ENCODE measurements around the gene PNKD. TPM values are rescaled to one million over a fixed set of nuclear protein-coding genes. Genes with fewer than 3 reads are reported as not detected.
A peak's percentile ranks its signal among the peaks of the same experiment; 100 is the strongest.

PNKD gene
- total and polyA plus RNA-seq, 11 donors: 53.8 to 146 (median 72.5) TPM

GRCh38 chr2:218286570-218287459, 16.5 kb downstream of the PNKD start:
- Histone ChIP-seq H3K27ac (peak overlapping the region; percentile 89 to 100 (median 96)), H3K4me1 (peaks cover 27 to 99% (median 92%) of the 10 kb centered on the region in 12 donors), H3K27me3 (no peaks in the 10 kb centered on the region), H3K4me3 (peak overlapping the region; percentile 28 to 70 (median 53)), H3K9me3 (no peaks in the 10 kb centered on the region), H3K36me3 (peaks cover 0 to 33% (median under 1%) of the 10 kb centered on the region in 9 donors)
- ATAC-seq (peak; percentile 83 to 89 (median 85)), DNase-seq (peak; percentile 88 to 96 (median 95))
- TF ChIP-seq CTCF (IDR thresholded peaks at IDR 0.05): no peak
- peak in 1 of 2 donors; percentile 35 for TF ChIP-seq POLR2A (IDR thresholded peaks at IDR 0.05)
- 0 to 2% (median 1%) methylated on average over 10 to 11 of the region's 11 CpGs for WGBS, 4 donors
- intact Hi-C loops (cut with DNase I): loop anchor here in 6 of 10 donors (1.0 to 10.0 kb wide), 8 partner anchors 14 to 888 kb away; partner anchors contain the start of genes AAMP (in 3 of the 6), PNKD (in 3 of the 6), CTDSP1 (in 2 of the 6) and CNOT9 (in 1 of the 6)

- no peak for TF ChIP-seq POLR2A (IDR thresholded peaks at IDR 0.05)
- no peak for TF ChIP-seq CTCF (IDR thresholded peaks at IDR 0.05)
- Histone ChIP-seq H3K4me3 (peak overlapping the region in 9 of 12 donors; percentile 75 to 98 (median 94)), H3K9me3 (no peaks in the 10 kb centered on the region), H3K4me1 (peaks cover 15 to 93% (median 70%) of the 10 kb centered on the region in 12 donors), H3K27ac (peak overlapping the region; percentile 23 to 100 (median 96)), H3K27me3 (no peaks in the 10 kb centered on the region), H3K36me3 (peaks cover 0 to 17% (median 0%) of the 10 kb centered on the region in 9 donors)
- no peak for ATAC-seq
- no peak for DNase-seq
- intact Hi-C loops (cut with DNase I): loop anchor here in 8 of 10 donors (2.0 to 10.0 kb wide), 9 partner anchors 17 to 885 kb away; partner anchors contain the start of genes CTDSP1 (in 2 of the 8), CNOT9 (in 1 of the 8), CNPPD1 (in 1 of the 8) and RETREG2 (in 1 of the 8)
- WGBS, 4 donors: 19 to 42% (median 29%) methylated on average over 6 of the region's 6 CpGs
These were observed 19.5 kb downstream of the PNKD start for GRCh38 chr2:218289639-218290315.

- intact Hi-C loops (cut with DNase I): loop anchor here in 5 of 10 donors (2.0 to 10.0 kb wide), 5 partner anchors 18 to 177 kb away; no protein-coding TSS in a partner anchor
- H3K9me3 ChIP-seq: no peaks in the 10 kb centered on the region
- no peak for DNase-seq
- H3K36me3 ChIP-seq: peaks cover 0 to 11% (median 0%) of the 10 kb centered on the region in 9 donors
- no peaks in the 10 kb centered on the region for H3K27me3 ChIP-seq
- 41 to 57% (median 50%) methylated on average over 12 of the region's 12 CpGs for WGBS, 4 donors
- TF ChIP-seq CTCF (IDR thresholded peaks at IDR 0.05): no peak
- no peak for TF ChIP-seq POLR2A (IDR thresholded peaks at IDR 0.05)
- H3K27ac ChIP-seq: peak overlapping the region; percentile 90 to 100 (median 96)
- peaks cover 7 to 88% (median 63%) of the 10 kb centered on the region in 12 donors for H3K4me1 ChIP-seq
- H3K4me3 ChIP-seq: peak overlapping the region in 11 of 12 donors; percentile 75 to 98 (median 94)
- no peak for ATAC-seq
These were observed 20.3 kb downstream of the PNKD start for GRCh38 chr2:218290316-218291261.

All from heart left ventricle (tissue), 16 donors.